GM18498 (cell line): ENCODE results near the gene ATP1A3.
"Not testable (repeated sequence)": the region's sequence is repeated elsewhere in the genome, so short reads cannot be mapped to it uniquely, and the experiment has no call there.

Experiments
- ATAC-seq: cut with Tn5 transposase; IDR thresholded peaks from one replicate; pipeline ENCODE4 v1.9.1; 2021; ENCODE audit warnings: mild to moderate bottlenecking, moderate library complexity; ENCODE audit not compliant: unreplicated experiment

Gene ATP1A3

DNA sequence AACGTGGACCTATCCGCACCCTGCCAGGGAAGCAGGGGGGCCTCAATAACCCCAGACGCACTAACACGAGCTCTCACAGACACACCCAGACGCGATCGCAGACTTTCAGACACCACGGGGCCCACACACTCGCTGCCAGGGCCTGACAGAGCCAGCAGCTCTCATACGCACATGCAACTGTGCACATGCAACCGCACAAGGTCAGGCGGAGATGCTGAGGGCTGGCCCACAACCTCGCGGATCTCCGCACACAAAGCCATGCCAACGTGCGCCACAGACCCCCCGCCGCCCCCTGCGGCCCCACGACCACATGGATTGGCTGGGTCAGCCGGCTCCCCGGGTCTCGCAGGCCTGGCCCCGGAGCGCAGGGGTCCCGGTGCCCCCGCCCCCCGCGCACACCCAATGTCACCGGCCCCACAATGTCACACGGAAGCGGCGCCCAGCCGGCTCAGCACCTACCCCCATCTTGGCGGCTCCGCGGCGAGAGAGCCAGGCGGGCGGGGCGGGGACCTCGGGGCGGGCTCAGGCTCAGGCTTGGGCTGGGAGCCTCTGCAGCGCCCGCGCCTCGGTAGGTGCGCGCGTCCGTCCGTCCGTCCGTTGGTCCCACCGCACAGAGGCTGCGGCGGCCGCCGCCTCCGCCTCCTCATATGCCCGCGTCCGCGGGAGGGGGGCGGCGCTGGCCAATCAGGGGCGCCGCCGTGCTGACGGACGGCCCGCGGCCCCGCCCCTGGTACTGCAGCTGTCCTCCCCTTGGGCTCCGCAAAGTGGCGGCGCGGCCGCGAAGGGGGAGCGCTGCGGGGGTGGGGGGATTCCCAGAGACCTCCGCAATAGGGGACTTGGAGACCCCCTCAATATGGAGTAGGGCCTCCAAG lies at the start of gene ATP1A3:
ATP1A3 (minus strand) TSS at position 619 of the 872 bp plus-strand sequence; CDS start at position 465, 154 bp downstream.
- no peak for ATAC-seq

DNA sequence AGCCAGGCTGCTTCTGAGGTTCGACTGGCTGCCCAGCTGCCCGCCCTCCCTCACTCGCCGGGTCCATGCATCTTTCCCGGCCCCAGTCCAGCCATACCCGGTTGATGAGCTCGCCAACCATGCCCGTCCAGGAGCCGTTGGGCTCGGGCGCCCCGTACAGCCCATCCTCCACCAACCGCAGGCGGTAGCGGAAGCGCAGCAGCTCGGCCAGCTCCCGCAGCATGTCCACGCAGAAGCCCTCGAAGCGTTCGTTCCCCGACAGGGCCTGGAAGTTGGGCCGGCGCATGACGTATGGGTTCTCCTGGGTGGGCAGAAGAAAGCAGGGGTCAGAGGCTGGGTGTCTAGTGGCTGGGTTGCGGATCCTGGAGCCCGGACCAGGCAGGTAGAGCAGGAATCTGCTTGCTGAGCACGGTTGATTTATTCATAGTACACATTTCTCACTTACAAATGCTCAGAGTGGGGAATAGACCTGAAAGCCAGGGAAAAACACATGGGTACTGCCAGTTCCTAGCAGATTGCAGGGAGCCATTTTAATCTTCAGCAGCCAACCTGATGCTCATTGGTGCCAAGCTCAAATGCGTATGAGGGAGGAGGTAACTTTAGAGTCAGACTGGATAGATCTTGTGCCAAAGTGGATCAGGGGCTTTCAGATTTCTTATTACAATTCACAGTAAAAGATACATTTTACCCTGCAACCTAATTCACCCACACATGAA lies 48.6 kb upstream of the ATP1A3 start:
- no peak for ATAC-seq

DNA sequence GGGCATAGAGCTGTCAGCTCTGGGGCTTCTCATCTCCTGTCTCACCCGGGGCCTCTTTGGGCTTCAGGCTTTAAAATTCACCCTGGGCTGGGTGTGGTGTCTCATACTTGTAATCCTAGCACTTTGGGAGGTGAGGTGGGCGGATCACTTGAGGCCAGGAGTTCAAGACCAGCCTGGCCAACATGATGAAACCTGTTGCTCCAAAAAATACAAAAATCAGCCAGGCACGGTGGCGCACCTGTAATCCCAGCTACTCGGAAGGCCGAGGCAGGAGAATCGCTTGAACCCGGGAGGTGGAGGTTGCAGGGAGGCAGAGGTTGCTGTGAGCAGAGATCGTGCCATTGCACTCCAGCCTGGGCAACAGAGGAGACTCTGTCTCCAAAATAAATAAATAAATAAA lies 46.5 kb upstream of the ATP1A3 start:
- not testable (repeated sequence) for ATAC-seq

DNA sequence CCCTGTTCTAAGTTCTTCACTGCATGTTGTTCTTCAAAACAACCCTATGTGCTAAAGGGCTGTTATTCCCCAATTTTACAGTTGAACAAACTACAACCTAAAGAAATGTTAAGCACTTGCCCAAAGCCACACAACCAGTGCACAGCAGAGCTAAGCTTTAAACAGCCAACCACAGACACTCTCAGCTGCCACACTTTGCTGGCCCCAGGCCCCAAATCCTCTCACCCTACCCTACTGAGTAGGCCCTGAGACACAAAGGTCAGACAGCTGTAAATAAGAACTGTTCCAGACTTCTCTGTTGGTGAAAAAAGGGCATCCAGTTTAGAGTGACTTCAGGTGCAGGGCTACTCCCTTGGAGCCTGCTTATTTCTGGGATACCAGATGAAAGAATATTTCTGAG lies 46.0 kb upstream of the ATP1A3 start:
- no peak for ATAC-seq

DNA sequence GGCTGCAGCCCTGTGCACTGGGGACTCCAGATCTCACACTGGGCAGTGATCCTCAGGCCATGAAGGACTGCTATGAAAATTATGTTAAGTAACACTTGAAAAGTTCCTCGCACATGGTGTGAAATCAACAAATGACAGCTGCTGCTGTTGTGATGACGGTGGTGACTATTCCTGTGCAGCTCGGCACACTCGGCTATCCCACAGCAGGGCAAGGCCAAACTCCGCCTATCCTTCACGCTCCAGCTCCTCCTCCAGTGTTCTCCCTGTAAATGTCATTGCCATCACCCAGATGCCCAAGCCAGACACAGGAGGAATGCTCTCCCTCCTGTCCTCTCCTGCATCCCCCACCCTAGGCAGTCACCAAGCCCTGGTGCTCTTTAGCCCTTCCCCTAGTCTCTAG lies 44.6 kb upstream of the ATP1A3 start:
- ATAC-seq, result no peak

DNA sequence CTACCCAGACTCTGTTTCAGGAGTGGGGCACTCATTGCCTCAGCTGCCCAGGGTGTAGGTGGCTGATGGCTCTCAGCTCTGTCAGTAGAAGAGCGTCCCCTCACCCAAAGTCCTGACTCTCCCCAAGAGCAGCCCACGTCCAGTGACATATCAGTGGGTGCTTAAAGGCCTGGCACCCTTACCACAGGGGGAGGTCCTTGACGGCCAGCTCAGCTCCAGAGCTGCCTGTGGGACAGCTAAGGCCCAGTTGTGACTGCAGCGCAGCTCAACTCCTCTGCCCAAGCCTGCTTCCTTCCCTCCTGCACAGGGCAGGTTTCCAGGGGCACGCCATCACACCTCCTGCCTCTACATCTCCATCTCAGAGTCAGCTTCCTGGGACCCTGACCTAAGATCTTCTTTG lies 43.6 kb upstream of the ATP1A3 start:
- no peak for ATAC-seq

DNA sequence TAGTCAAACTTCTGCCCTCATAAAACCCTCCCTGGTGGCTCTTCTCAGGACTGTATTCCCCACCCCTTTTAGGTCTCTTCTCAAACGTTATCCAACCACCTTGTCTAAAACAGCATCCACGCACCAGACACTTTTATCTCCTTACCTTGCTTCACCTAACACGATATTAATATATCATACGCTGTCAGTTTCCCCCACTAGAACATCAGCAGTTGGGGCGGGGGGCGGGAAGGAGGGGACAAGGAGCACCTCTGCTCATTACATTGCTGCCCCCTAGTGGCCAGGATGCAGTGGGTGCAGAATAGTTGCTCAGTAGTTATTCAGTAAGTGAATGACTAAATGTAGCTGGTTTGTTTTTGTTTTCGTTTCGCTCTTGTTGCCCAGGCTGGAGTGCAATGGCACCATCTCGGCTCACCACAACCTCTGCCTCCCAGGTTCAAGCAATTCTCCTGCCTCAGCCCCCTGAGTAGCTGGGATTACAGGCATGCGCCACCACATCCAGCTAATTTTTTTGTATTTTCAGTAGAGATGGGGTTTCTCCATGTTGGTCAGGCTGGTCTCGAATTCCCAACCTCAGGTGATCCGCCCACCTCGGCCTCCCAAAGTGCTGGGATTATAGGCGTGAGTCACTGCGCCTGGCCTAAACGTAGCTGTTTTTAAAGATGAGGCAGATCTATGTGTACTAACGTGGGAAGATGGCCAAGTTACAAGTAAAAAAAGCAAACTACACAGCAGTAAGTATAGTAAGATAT lies 40.8 kb upstream of the ATP1A3 start:
- not testable (repeated sequence) for ATAC-seq

DNA sequence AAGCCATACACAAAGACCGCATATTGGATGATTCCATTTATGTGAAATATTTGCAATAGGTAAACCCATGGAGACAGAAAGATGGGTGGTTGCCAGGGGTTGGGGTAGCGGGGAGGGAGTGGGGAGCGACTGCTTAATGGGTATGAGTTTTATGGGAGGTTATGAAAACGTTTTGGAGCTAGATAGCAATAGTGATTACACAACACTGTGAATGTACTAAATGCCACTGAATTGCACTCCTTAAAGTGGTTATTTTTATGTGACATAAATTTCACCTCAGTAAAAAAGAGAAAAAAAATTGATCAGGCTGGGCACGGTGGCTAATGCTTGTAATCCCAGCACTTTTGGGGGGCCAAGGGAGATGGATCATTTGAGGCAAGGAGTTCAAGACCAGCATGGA lies 39.4 kb upstream of the ATP1A3 start:
- ATAC-seq, result no peak

DNA sequence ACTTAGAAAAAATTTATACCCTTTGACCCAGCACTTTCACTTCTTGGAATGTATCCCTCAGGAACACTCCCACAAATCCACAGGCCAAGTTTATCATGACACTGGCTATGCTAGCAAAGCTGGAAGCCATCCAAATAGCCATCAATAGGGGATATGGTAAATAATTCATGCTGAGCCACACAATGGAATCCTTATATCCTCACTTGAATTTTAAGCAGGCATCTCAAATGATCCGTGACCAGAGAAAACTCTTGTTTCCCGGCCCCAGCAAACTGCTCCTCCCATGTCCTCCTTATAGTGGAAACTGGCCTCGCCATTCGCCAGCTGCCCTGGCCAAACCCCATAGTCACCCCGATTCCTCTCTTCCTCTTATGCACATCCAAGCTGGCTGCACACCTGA lies 38.4 kb upstream of the ATP1A3 start:
- ATAC-seq, result no peak

DNA sequence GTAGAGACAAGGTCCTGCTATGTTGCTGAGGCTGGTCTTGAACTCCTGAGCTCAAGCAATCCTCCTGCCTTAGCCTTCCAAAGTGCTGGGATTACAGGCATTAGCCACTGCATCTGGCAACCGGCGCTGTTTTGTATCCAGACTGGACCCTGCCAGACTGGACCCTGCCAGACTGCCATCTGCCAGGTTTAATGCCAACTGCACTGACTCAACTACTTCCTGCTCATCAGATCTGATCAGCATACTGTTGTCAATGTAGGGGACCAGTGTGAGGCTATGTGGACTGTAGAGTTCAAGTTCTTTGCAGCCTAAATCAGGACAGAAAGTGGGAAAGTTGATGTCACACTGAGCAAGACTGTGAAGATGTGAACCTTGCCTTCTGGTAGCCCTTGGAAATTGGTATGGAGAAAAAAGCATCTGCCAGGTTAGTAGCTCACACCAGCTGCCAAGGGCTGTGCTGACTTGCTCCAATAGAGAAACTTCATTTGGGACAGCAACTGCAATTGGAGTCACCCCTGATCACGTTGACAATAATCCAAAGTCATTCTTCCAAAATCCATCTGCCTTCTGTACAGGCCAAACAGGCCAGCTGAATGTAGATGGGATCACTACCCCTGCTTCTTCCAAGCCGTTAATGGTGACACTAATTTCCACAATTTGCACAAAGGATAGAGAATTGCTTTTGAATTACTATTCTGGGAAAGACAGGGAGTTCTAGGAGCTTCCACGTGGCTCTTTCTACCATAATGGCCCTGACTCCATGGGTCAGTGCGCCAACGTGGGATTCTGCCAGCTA lies 36.8 kb upstream of the ATP1A3 start:
- no peak for ATAC-seq

DNA sequence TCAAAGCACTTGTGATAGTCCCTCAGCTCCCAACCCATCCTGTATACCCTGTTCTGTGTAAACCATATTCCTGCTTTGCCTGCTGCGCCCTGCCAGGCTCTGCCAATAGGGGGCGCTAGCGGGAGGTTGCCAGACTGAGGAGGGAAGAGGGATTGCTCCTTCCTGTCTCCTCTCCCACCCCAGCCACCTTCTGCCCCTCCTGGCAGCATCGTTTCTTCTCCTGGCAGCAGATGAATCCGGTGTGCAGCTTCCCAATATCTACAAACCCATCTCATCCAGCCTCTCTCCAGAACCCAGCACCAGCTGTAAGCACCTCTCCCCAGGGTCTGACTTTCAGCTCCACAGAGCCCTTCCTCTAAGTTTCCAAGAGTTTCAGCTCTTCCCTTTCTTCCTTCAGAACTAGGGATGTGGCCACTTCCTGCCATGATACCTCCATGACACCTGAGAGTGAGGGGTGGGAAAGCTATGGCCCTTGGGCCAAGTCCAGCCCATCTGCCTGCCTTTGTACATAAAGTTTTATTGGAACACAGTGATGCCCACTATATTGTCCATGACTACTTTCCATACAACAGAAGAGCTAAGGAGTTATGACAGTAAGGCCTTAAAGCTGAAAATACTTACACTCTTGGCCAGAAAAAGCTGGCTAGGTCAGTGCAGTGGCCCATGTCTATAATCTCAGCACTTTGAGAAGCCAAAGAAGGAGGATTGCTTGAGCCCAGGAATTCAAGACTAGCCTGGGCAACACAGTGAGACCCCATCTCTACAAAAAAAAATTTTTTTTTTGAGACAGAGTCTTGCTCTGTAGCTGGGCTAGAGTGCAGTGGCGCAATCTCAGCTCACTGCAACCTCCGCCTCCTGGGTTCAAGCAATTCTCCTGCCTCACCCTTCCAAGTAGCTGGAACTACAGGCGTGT lies 34.5 kb upstream of the ATP1A3 start:
- ATAC-seq, result no peak

DNA sequence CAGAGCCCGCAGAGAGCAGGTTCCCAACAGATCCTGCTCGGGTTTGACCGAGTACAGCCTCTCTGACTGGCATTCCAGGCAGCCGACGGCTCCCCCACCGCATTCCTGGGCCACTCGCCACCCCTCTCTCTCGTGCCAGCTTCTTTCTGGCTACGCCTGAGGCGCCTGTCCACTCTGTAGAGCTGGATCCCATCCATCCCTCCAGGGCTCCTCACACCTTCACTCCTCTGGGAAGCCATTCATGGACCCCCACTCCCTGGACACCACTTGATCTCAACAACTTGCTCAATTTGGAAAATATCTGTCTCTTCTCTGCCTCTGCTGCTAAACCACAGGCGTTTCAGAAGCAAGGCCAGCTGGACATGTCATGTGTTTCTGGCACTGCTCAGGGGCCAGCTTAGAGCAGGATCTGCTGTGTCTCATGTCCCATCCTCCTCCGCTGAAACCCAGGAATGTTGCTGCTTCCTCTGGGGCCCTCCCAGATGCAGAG lies 30.6 kb upstream of the ATP1A3 start:
- no peak for ATAC-seq

DNA sequence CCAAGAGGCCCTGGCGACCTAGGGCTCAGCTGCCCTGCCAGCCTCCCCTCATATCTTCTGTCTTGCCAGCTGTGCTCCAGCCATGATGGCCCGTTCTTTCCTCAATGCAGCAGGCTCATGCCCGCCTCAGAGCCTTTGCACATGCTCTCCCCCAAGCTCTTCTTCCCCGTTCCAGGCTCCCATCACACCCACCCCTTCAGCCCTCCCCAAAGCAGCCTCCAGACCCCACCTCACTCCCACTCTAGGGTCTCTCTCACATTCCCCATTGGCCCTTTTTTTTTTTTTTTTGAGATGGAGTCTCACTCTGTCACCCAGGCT lies 29.9 kb upstream of the ATP1A3 start:
- no peak for ATAC-seq

DNA sequence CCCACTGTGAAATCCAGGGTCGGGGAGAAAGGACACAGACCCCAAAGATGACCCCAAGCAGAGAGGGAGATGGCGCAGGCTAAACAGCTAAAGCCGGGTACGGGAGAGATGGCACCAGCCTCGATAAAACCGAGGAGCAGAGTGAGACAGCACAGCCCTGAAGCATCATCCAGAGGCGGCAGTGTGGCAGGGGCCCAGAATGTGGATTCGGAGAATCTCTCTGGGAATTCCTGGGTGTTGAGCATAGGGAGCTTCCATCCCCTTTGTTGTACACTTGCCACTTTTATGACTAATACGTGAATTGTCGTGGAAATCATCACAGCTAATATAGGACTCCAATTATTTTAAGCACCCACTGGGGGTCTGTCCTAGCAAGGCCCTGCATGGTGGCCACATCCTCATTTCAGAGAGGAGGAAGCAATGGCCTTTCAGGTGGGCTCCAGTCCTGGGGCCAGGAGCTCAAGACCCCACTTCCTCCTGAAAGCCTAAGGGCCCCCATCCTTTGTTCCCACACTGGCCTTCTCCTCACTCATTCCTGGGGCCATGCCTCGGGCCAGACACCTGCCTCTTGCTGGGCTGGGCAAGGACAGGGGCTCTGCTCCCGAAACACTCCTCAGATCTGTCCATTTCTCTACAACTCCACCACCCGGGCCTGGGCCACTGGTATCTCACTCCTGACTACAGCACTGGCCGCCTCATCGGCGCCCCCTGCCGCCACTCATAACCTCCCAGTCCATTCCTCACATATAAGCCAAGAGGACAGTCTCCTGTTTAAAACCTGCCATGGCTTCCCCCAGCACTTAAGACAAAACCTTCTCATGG lies 29.3 kb upstream of the ATP1A3 start:
- ATAC-seq, result no peak

DNA sequence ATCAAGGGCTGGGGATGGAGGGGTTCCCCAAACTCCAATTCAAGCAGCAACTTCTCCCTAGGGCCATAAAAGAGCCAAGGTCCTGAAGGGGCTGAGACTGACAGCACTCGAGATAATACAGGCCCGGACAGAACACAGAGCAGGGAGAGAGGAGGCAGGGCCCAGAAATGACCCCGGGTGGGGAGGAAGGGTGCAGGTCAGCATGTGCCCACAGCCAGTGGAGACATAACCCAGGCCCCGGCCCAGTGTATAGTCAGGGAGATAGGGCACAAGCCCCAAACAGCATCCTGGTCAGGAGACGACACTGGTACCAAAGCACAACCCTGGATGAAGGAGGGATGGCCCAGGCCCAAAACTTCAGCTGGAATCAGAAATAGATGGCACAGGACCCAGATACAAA lies 28.6 kb upstream of the ATP1A3 start:
- ATAC-seq, result no peak

DNA sequence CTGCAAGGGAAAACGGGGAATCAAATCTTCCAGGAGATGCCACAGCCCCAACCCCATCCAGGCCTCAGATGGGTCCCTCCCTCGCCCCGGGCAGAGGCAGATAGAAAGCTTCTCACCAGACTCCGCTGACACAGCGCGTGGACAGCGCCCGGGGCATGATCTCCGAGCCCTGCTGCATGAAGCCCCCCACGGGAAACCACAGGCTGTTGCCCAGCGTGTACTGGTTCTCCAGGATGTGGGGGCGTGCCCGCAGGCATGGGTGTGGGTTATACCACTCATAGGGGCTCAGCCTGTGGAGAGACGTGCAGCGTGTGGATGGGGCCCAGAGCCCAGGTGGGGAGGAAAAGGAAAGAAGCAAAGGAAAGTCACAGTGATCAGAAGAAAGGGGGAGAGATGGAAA lies 27.2 kb upstream of the ATP1A3 start:
- ATAC-seq, result no peak

DNA sequence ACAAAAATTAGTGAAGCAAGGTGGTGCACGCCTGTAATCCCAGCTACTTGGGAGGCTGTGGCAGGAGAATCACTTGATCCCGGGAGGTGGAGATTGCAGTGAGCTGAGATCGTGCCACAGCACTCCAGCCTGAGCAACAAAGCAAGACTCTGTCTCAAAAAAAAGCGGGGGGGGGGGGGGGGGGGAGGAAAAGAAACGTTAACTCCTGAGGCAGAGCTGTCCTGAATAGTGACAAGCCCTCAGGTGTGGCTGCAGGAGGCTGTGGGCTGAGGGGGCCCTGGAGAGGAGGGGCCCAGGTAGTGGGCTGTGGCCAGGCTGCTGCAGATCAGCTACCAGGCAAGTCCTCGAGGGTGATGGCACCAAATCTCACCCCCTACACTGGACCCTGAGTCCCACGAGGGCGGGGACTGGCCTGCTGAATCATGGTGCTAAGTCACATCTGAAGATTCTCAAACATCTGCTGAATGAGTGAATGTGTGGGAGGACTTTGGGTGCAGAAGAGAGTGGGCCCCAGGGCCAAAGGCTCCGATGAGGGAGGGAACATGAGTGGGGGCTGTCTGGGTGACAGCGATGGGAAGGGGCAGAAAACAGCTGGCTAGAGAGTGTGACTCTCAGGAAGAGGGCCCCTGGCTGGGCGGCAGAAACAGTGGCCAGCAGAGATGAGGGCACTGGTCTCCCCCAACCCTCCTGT lies 24.6 kb upstream of the ATP1A3 start:
- ATAC-seq, result no peak

DNA sequence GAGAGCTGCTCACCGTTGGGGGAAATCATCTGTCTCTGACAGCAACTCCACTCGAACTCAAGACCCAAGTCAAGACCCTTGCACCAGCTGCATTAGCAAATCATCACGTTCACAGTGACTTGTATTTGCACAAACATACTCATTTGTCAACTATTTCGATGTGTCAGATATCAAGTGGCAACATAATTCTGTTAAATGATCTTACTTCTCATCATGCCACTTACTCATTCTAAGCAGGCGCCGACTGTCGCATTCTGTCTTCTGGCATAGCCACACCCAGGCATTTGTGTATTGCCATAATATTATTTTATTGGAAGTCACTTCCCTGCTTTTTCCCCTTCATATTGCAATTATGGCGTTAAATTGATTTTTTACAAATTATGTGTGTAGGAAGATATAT lies 23.0 kb upstream of the ATP1A3 start:
- ATAC-seq, result no peak
